Naive thymus-derived CD8-positive, alpha-beta T cell (primary cell): ENCODE results near the gene ROBO1. TPM values are rescaled to one million over a fixed set of nuclear protein-coding genes. Genes with fewer than 3 reads are reported as not detected.

Experiments
- ATAC-seq, 2 donors: fragments of 150-1000 bp; cut with Tn5 transposase in 1 of 2; sonication (Bioruptor Pico), chemical (Tn5 transposase) in 1 of 2; 1 replicate in 1 of 2; 2 replicates in 1 of 2; pipeline ENCODE4 v1.10.0; 2021; ENCODE audit warnings: mild to moderate bottlenecking in 2 of 2, moderate library complexity in 2 of 2
- POLR2A ChIA-PET: fragments of 350-600 bp; sonication (Branson Sonifier 250); formaldehyde crosslinking; loops from one replicate; lab custom pipeline; 2021; ENCODE audit warnings: antibody characterized with exemption; lab: Charles Lee
- DNase-seq, 10 donors: peaks; one replicate each; pipeline versions ENCODE4 v3.0.0 to v3.0.0-alpha.2; 2020 to 2022
- H3K27ac Mint-ChIP-seq, 10 donors: one replicate each; pipeline ENCODE4 v1.8.0; 2020 to 2022; ENCODE audit warnings: mild to moderate bottlenecking in 10 of 10, mixed read lengths in 10 of 10, moderate library complexity in 4 of 10, inconsistent platforms in 1 of 10
- H3K27me3 Mint-ChIP-seq, 5 donors: one replicate each; pipeline ENCODE4 v1.8.0; 2021 to 2022; ENCODE audit warnings: mixed read lengths in 5 of 5
- H3K36me3 Mint-ChIP-seq, 3 donors: one replicate each; pipeline ENCODE4 v1.8.0; 2020 to 2022; ENCODE audit warnings: mixed read lengths in 3 of 3, mild to moderate bottlenecking in 2 of 3, inconsistent platforms in 1 of 3
- H3K4me1 Mint-ChIP-seq, 4 donors: one replicate each; pipeline ENCODE4 v1.8.0; 2021 to 2022; ENCODE audit warnings: mixed read lengths in 4 of 4
- H3K4me3 Mint-ChIP-seq, 10 donors: one replicate each; pipeline ENCODE4 v1.8.0; 2020 to 2022; ENCODE audit warnings: mild to moderate bottlenecking in 10 of 10, mixed read lengths in 10 of 10, moderate library complexity in 6 of 10, inconsistent platforms in 1 of 10
- H3K9me3 Mint-ChIP-seq, 9 donors: one replicate each; pipeline ENCODE4 v1.8.0; 2020 to 2022; ENCODE audit warnings: mixed read lengths in 9 of 9, mild to moderate bottlenecking in 3 of 9, inconsistent platforms in 1 of 9, moderate library complexity in 1 of 9
- polyA plus RNA-seq, 3 donors: library from polyadenylated mRNA; unstranded; fragments of 300-500 nt; fragmentation: Illumina TruSeq; gene quantifications; one replicate each; pipeline ENCODE4 v1.2.3, GENCODE V29; 2021
- total RNA-seq, 8 experiments: library from RNA in 2 of 8; stranded (reverse) in 2 of 8; gene quantifications; one replicate each; pipeline ENCODE4 v1.2.3 and lab custom pipeline; 2021 to 2026

The ROBO1 gene
- total and polyA plus RNA-seq, 5 experiments from 2014 or later = 2.3 to 16.3 (median 12.5) TPM

- Mint-ChIP-seq H3K4me1 (peaks cover 0 to 8% (median under 1%) of the 10 kb centered on the region in 4 donors), H3K9me3 (peaks cover 0 to 23% (median 4%) of the 10 kb centered on the region in 9 donors), H3K27me3 (no peaks in the 10 kb centered on the region), H3K36me3 (no peaks in the 10 kb centered on the region), H3K27ac (peak overlapping the region in 1 of 10 donors; percentile 25), H3K4me3 (no peak overlapping the region)
- DNase-seq (no peak), ATAC-seq (no peak)
- POLR2A ChIA-PET = no interaction called here
Measured at GRCh38 chr3:78802562-78802930, 965.3 kb downstream of the ROBO1 start.

GRCh38 chr3:78801926-78802561 lies 965.8 kb downstream of the ROBO1 start:
- Mint-ChIP-seq H3K4me3 (no peak overlapping the region), H3K27ac (peak overlapping the region in 2 of 10 donors; percentile 24 to 25), H3K9me3 (peaks cover 0 to 23% (median 4%) of the 10 kb centered on the region in 9 donors), H3K27me3 (no peaks in the 10 kb centered on the region), H3K4me1 (peaks cover 0 to 9% (median 2%) of the 10 kb centered on the region in 4 donors), H3K36me3 (no peaks in the 10 kb centered on the region)
- POLR2A ChIA-PET = no interaction called here
- DNase-seq (no peak), ATAC-seq (no peak)

DNA sequence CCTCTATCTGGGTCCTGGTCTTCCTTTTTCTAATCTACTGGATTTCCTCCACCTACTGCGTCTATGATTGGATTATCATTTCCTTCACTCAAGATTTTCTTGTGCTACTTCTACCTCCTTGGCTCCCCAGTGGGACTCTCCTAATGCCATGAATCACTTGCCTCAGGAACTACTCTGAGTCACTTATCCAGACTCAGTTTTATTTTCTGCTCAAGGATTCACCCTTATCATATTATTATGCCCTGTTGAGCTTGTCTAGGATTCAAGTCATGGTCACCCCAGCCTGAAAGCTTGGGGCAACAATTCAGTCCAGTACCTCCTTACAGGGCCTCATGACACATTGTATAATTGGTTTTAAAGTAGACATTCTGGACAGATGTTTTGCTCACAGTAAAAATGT lies 968.1 kb downstream of the ROBO1 start:
- POLR2A ChIA-PET = no interaction called here
- Mint-ChIP-seq H3K27me3 (no peaks in the 10 kb centered on the region), H3K27ac (no peak overlapping the region), H3K36me3 (no peaks in the 10 kb centered on the region), H3K4me1 (peaks cover 0 to 16% (median 8%) of the 10 kb centered on the region in 4 donors), H3K9me3 (peaks cover 0 to 30% (median 8%) of the 10 kb centered on the region in 9 donors), H3K4me3 (no peak overlapping the region)
- ATAC-seq (no peak), DNase-seq (no peak)

DNA sequence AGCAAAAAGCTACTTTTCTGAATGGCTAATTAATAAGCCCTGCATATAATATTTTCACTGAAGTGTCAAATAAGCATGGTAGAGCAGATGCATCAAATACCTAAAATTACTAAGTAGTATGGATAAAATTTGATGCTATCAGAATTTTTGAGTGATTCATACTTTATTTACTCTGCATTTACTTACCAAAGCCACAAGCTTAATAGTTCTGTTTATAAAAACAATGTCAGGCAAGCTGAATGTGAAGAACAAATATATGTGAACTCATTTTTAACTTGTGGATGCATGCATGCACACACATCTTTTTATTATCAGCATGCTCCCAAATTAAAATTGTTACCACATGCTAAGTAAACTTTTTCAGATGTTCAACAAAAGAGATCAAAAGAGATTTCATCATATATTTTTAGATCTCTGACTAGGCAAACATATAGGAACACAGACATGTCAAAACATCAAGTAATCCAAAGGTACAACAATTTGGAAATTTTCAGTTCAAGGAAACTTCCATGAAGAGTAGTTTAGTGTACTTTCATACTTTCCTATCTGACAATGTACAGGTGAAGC lies 969.4 kb downstream of the ROBO1 start:
- POLR2A ChIA-PET = interaction anchor here (0.5 kb wide), 1 partner anchor 86 kb away, joined by 7 read pairs; no protein-coding TSS in a partner anchor
- ATAC-seq (no peak), DNase-seq (no peak)
- Mint-ChIP-seq H3K36me3 (no peaks in the 10 kb centered on the region), H3K9me3 (peaks cover 0 to 27% (median 8%) of the 10 kb centered on the region in 9 donors), H3K4me3 (no peak overlapping the region), H3K27me3 (no peaks in the 10 kb centered on the region), H3K4me1 (peaks cover 0 to 13% (median 8%) of the 10 kb centered on the region in 4 donors), H3K27ac (no peak overlapping the region)

DNA sequence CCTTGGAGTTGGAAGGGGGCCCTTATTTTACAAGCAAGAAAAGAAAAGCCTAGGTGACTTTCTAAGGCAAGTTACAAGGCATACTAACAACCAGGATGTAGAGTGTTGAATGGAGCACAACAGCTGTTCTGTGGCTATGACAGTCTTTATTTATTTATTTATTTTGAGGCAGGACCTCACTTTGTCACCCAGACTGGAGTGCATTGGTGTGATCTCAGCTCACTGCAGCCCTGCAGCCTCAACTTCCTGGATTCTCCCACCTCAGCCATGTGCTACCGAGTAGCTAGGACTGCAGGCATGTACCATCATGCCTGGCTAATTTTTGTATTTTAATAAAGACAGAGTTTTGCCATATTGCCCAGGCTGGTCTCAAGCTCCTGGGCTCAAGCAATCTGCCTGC lies 973.4 kb downstream of the ROBO1 start:
- Mint-ChIP-seq H3K36me3 (no peaks in the 10 kb centered on the region), H3K27ac (no peak overlapping the region), H3K9me3 (peaks cover 0 to 22% (median 6%) of the 10 kb centered on the region in 9 donors), H3K4me1 (peaks cover 0 to 9% (median 7%) of the 10 kb centered on the region in 4 donors), H3K4me3 (no peak overlapping the region), H3K27me3 (no peaks in the 10 kb centered on the region)
- ATAC-seq = no peak
- POLR2A ChIA-PET = no interaction called here
- no peak for DNase-seq

DNA sequence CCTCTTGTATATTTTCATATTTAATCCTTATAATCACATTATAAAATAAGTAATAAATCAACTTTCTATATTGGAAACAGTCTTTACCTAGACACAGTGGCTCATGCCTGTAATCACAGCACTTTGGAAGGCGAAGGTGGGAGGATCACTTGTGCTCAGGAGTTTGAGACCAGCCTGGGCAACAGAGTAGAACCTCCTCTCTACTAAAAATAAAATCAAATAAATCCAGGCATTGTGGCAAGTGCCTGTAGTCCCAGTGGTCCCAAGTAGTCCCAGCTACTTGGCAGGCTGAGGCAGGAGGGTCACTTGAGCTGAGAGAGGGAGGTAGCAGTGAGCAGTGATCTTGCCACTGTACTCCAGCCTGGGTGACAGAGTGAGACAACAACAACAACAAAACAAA lies 975.1 kb downstream of the ROBO1 start:
- no peak for DNase-seq
- H3K4me3 Mint-ChIP-seq = no peak overlapping the region
- no peak overlapping the region for H3K27ac Mint-ChIP-seq
- H3K4me1 Mint-ChIP-seq = peaks cover 0 to 9% (median 7%) of the 10 kb centered on the region in 4 donors
- POLR2A ChIA-PET = no interaction called here
- H3K27me3 Mint-ChIP-seq = no peaks in the 10 kb centered on the region
- ATAC-seq = no peak
- no peaks in the 10 kb centered on the region for H3K36me3 Mint-ChIP-seq
- H3K9me3 Mint-ChIP-seq = peaks cover 0 to 24% (median 3%) of the 10 kb centered on the region in 9 donors

- H3K27me3 Mint-ChIP-seq = no peaks in the 10 kb centered on the region
- POLR2A ChIA-PET = no interaction called here
- ATAC-seq = no peak
- H3K4me3 Mint-ChIP-seq = no peak overlapping the region
- H3K36me3 Mint-ChIP-seq = no peaks in the 10 kb centered on the region
- no peak overlapping the region for H3K27ac Mint-ChIP-seq
- peaks cover 0 to 8% (median 7%) of the 10 kb centered on the region in 4 donors for H3K4me1 Mint-ChIP-seq
- no peak for DNase-seq
- peaks cover 0 to 24% (median 4%) of the 10 kb centered on the region in 9 donors for H3K9me3 Mint-ChIP-seq
Measured at GRCh38 chr3:78792212-78792611, 975.6 kb downstream of the ROBO1 start.

DNA sequence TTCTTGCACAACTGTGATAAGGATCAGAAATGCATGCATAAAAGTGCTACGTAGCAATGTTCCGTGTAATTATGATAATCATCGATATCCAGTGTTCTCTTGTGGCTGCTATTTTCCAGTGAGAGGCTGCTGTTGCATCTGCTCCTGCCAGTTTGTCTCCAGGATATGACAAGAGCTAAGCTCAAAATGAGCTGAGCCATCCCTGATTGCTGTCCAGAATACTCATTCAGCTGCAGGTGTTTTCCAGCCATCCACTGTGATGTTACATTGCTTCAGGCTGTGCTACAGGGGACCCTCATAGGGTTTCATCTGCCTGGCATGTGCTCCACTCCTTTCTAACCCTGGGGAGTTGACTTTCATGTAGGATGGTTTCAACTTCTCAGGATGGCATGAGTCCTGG lies 976.0 kb downstream of the ROBO1 start:
- POLR2A ChIA-PET = no interaction called here
- Mint-ChIP-seq H3K4me3 (no peak overlapping the region), H3K27me3 (no peaks in the 10 kb centered on the region), H3K36me3 (no peaks in the 10 kb centered on the region), H3K27ac (no peak overlapping the region), H3K4me1 (peaks cover 0 to 4% (median 3%) of the 10 kb centered on the region in 4 donors), H3K9me3 (peaks cover 0 to 23% (median 5%) of the 10 kb centered on the region in 9 donors)
- DNase-seq (no peak), ATAC-seq (no peak)

DNA sequence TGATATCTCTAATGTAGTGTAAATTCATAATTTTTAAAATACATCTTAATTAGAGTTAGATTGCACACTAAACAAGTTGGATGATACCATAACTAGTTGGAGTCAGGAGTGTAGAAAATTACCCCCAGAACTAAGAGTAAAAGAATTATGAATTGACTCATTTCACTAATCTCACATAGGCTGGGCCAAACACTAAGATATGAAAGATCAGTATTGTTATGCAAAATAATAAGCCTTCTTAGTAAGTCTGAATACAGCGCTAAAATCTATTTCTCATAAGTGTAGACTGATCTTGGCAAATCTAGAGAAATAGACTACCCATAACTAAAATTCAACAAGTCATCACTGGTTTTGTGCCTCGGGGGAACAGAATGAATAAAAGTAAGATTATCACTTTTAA lies 979.0 kb downstream of the ROBO1 start:
- Mint-ChIP-seq H3K27ac (no peak overlapping the region), H3K4me1 (no peaks in the 10 kb centered on the region), H3K9me3 (peaks cover 0 to 21% (median 2%) of the 10 kb centered on the region in 9 donors), H3K4me3 (no peak overlapping the region), H3K36me3 (no peaks in the 10 kb centered on the region), H3K27me3 (no peaks in the 10 kb centered on the region)
- no peak for ATAC-seq
- no peak for DNase-seq
- POLR2A ChIA-PET = no interaction called here

- peaks cover 0 to 7% (median 0%) of the 10 kb centered on the region in 3 donors for H3K36me3 Mint-ChIP-seq
- H3K27me3 Mint-ChIP-seq = no peaks in the 10 kb centered on the region
- POLR2A ChIA-PET = no interaction called here
- H3K27ac Mint-ChIP-seq = no peak overlapping the region
- H3K9me3 Mint-ChIP-seq = peaks cover 2 to 35% (median 9%) of the 10 kb centered on the region in 9 donors
- H3K4me1 Mint-ChIP-seq = no peaks in the 10 kb centered on the region
- no peak overlapping the region for H3K4me3 Mint-ChIP-seq
- no peak for DNase-seq
- ATAC-seq = no peak
Measured at GRCh38 chr3:78785004-78785403, 982.8 kb downstream of the ROBO1 start.

DNA sequence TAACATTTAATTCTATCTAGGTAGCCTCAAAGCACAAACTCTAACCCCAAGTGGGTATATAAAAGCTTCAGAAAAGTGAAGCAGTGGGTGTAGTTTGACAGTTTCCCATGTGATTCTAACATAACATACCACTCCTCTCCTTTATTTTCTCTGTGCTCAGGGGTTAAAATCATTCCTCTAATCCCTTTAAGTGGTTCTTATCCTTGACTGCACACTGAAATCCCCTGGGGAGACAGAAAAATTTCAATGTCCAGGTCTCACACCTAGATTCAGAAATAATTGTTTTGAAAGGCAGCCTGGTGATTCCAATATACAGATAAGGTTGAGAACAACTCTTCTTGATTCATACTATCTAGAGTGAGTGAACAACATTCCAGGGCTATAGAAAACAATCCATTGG lies 986.4 kb downstream of the ROBO1 start:
- H3K27me3 Mint-ChIP-seq = no peaks in the 10 kb centered on the region
- ATAC-seq (no peak), DNase-seq (no peak)
- peaks cover 4 to 31% (median 10%) of the 10 kb centered on the region in 9 donors for H3K9me3 Mint-ChIP-seq
- POLR2A ChIA-PET = no interaction called here
- peaks cover 0 to 13% (median 0%) of the 10 kb centered on the region in 3 donors for H3K36me3 Mint-ChIP-seq
- H3K4me1 Mint-ChIP-seq = no peaks in the 10 kb centered on the region
- H3K4me3 Mint-ChIP-seq = no peak overlapping the region
- H3K27ac Mint-ChIP-seq = no peak overlapping the region

GRCh38 chr3:78765671-78766485 lies 1001.9 kb downstream of the ROBO1 start:
- POLR2A ChIA-PET = no interaction called here
- Mint-ChIP-seq H3K4me3 (no peak overlapping the region), H3K9me3 (peaks cover 0 to 14% (median 5%) of the 10 kb centered on the region in 9 donors), H3K36me3 (no peaks in the 10 kb centered on the region), H3K27ac (no peak overlapping the region), H3K4me1 (no peaks in the 10 kb centered on the region), H3K27me3 (no peaks in the 10 kb centered on the region)
- DNase-seq (no peak), ATAC-seq (no peak)

- ATAC-seq (no peak), DNase-seq (no peak)
- H3K4me3 Mint-ChIP-seq = no peak overlapping the region
- POLR2A ChIA-PET = no interaction called here
- H3K9me3 Mint-ChIP-seq = peaks cover 0 to 13% (median 5%) of the 10 kb centered on the region in 9 donors
- H3K36me3 Mint-ChIP-seq = no peaks in the 10 kb centered on the region
- no peak overlapping the region for H3K27ac Mint-ChIP-seq
- H3K27me3 Mint-ChIP-seq = no peaks in the 10 kb centered on the region
- no peaks in the 10 kb centered on the region for H3K4me1 Mint-ChIP-seq
Measured at GRCh38 chr3:78764634-78765033, 1003.2 kb downstream of the ROBO1 start.
